HCT116 (cell line): ENCODE measurements around the gene OR9I1. TPM values are rescaled to one million over a fixed set of nuclear protein-coding genes. Genes with fewer than 3 reads are reported as not detected.

Experiments used
- ATAC-seq: fragments of 200-7000 bp; cut with Tn5 transposase; 2 replicates; pipeline ENCODE4 v1.9.1; 2020; ENCODE audit warnings: mild to moderate bottlenecking, moderate library complexity
- BruUV-seq: library from RNA; stranded (reverse); fragments of 400-500 nt; replicated peaks from 2 replicates; lab custom pipeline; 2021; lab: Mats Ljungman, UMichigan
- CTCF ChIA-PET: fragments of 300-600 bp; sonication (Branson Sonifier 250); formaldehyde crosslinking; loops from one replicate; lab custom pipeline; 2021; ENCODE audit warnings: antibody characterized with exemption; lab: Charles Lee
- POLR2A ChIA-PET: fragments of 300-600, 350-600 bp; sonication (Branson Sonifier 250); formaldehyde crosslinking; loops from one replicate; lab custom pipeline; 2021; ENCODE audit warnings: antibody characterized with exemption; lab: Charles Lee
- RAD21 ChIA-PET, 2 experiments: fragments of 300-600 bp; sonication (Branson Sonifier 250); formaldehyde crosslinking; loops; one replicate each; lab custom pipeline; 2023; ENCODE audit warnings: low total read pairs in 2 of 2; ENCODE audit not compliant: uncharacterized antibody in 2 of 2, unreplicated experiment in 2 of 2, low non-redundant PET in 1 of 2; lab: Charles Lee
- DNase-seq: peaks from one replicate; pipeline ENCODE4 v3.0.0-alpha.2; 2010; ENCODE audit warnings: low read depth, low spot score
- H2AFZ ChIP-seq: fragments of 200-600 bp; shearing (Covaris generic), sonication (generic); 2 replicates; pipeline ENCODE4 v1.6.1; 2017; ENCODE audit warnings: low read depth, mixed run types, mixed read lengths, antibody characterized with exemption, low read length; ENCODE audit not compliant: poor library complexity, severe bottlenecking
- H3K27ac ChIP-seq: 2 replicates; pipeline ENCODE4 v1.5.1; 2012; ENCODE audit warnings: low read depth, low read length
- H3K27me3 ChIP-seq: fragments of 200-600 bp; sonication (generic); 2 replicates; pipeline ENCODE4 v1.6.1; 2016; ENCODE audit warnings: mixed run types, low read length, mixed read lengths; ENCODE audit not compliant: insufficient read depth
- H3K36me3 ChIP-seq, 2 experiments: fragments of 200-500 bp in 1 of 2; fragments of 200-600 bp in 1 of 2; sonication (Bioruptor generic) in 1 of 2; sonication (generic) in 1 of 2; 2 replicates each; pipeline versions ENCODE4 v1.5.1 to v1.6.1; 2014 to 2016; ENCODE audit warnings: low read length in 2 of 2, inconsistent platforms in 1 of 2, mixed read lengths in 1 of 2, mixed run types in 1 of 2; ENCODE audit not compliant: insufficient read depth in 2 of 2, control insufficient read depth in 1 of 2
- H3K4me1 ChIP-seq, 2 experiments: fragments of 200-600 bp in 1 of 2; sonication (generic) in 1 of 2; 2 replicates each; pipeline versions ENCODE4 v1.5.1 to v1.6.1; 2012 to 2017; ENCODE audit warnings: low read length in 2 of 2, inconsistent platforms in 1 of 2, mild to moderate bottlenecking in 1 of 2, mixed read lengths in 1 of 2, mixed run types in 1 of 2, moderate library complexity in 1 of 2; ENCODE audit not compliant: insufficient read depth in 2 of 2, control insufficient read depth in 1 of 2
- H3K4me2 ChIP-seq: fragments of 200-600 bp; sonication (generic); 2 replicates; pipeline ENCODE4 v1.6.1; 2017; ENCODE audit warnings: mixed run types, low read length, mixed read lengths
- H3K4me3 ChIP-seq, 2 experiments: fragments of 200-600 bp in 1 of 2; sonication (generic) in 1 of 2; replicated peaks in 1 of 2; 2 replicates each; pipeline ENCODE4 v1.5.1; 2011 to 2016; ENCODE audit warnings: low read length in 2 of 2, control low read depth in 1 of 2, low read depth in 1 of 2, mild to moderate bottlenecking in 1 of 2, mixed read lengths in 1 of 2, mixed run types in 1 of 2
- H3K79me2 ChIP-seq: fragments of 200-600 bp; sonication (generic); 2 replicates; pipeline ENCODE4 v1.6.1; 2017; ENCODE audit warnings: mild to moderate bottlenecking, mixed run types, low read length, moderate library complexity, mixed read lengths; ENCODE audit not compliant: insufficient read depth
- H3K9ac ChIP-seq: fragments of 200-600 bp; sonication (generic); 2 replicates; pipeline ENCODE4 v1.6.1; 2016; ENCODE audit warnings: low read length, mixed read lengths
- H3K9me2 ChIP-seq: fragments of 200-600 bp; sonication (generic), shearing (Covaris generic); 2 replicates; pipeline ENCODE4 v1.6.1; 2017; ENCODE audit warnings: mixed run types, mild to moderate bottlenecking, moderate library complexity; ENCODE audit not compliant: insufficient read depth
- H3K9me3 ChIP-seq, 2 experiments: fragments of 200-500 bp in 1 of 2; fragments of 200-600 bp in 1 of 2; sonication (Bioruptor generic) in 1 of 2; sonication (generic) in 1 of 2; 2 replicates each; pipeline ENCODE4 v1.6.1; 2014 to 2017; ENCODE audit warnings: low read length in 2 of 2, mixed read lengths in 2 of 2, inconsistent platforms in 1 of 2, low read depth in 1 of 2, mild to moderate bottlenecking in 1 of 2, mixed run types in 1 of 2, moderate library complexity in 1 of 2; ENCODE audit not compliant: control insufficient read depth in 1 of 2, insufficient read depth in 1 of 2
- H4K20me1 ChIP-seq: fragments of 200-600 bp; sonication (generic), shearing (Covaris generic); 2 replicates; pipeline ENCODE4 v1.6.1; 2017; ENCODE audit warnings: mixed run types, mild to moderate bottlenecking, moderate library complexity; ENCODE audit not compliant: insufficient read depth
- CTCF ChIP-seq, 3 experiments: fragments of 200-600 bp in 1 of 3; sonication (generic) in 1 of 3; IDR thresholded peaks in 2 of 3; conservative IDR thresholded peaks in 1 of 3; 2 replicates each; pipeline ENCODE4 v1.5.1; 2012 to 2017; ENCODE audit warnings: low read depth in 2 of 3, low read length in 2 of 3, antibody characterized with exemption in 1 of 3, borderline replicate concordance in 1 of 3, control low read depth in 1 of 3, mild to moderate bottlenecking in 1 of 3, mixed read lengths in 1 of 3, mixed run types in 1 of 3, moderate library complexity in 1 of 3; ENCODE audit not compliant: insufficient read depth in 1 of 3
- JUND ChIP-seq: IDR thresholded peaks from 2 replicates; pipeline ENCODE4 v1.6.1; 2012
- YY1 ChIP-seq: IDR thresholded peaks from 2 replicates; pipeline ENCODE4 v1.6.1; 2011; ENCODE audit warnings: low read length, low read depth, moderate library complexity, mild to moderate bottlenecking; ENCODE audit not compliant: insufficient replicate concordance; ENCODE audit errors: extremely low read depth
- intact Hi-C: fragments of 100-400 bp; cut with micrococcal nuclease; formaldehyde crosslinking; loops from 2 replicates; pipeline ENCODE4 v1.10.0; 2022
- total RNA-seq: library from RNA; stranded (reverse); gene quantifications from one replicate; pipeline ENCODE4 v1.2.1, GENCODE V29; 2021; ENCODE audit not compliant: unreplicated experiment

Gene OR9I1
- total RNA-seq, 1 experiment from 2014 or later = not detected

- Histone ChIP-seq H3K4me3 (no peak overlapping the region), H3K4me2 (no peak overlapping the region), H3K27me3 (no peaks in the 10 kb centered on the region), H3K9ac (no peak overlapping the region), H2AFZ (no peak overlapping the region), H3K79me2 (no peaks in the 10 kb centered on the region), H3K4me1 (no peaks in the 10 kb centered on the region), H3K27ac (no peak overlapping the region), H3K36me3 (no peaks in the 10 kb centered on the region), H4K20me1 (no peaks in the 10 kb centered on the region), H3K9me2 (no peaks in the 10 kb centered on the region), H3K9me3 (no peaks in the 10 kb centered on the region)
- ATAC-seq (no peak), DNase-seq (no peak)
- intact Hi-C loops = no loop called here
- no peak for TF ChIP-seq YY1
- ChIA-PET CTCF (no interaction called here), POLR2A (no interaction called here), RAD21 (no interaction called here)
- no TSS peak for BruUV-seq
These were observed 54.7 kb downstream of the OR9I1 start for GRCh38 chr11:58070585-58070984.

- Histone ChIP-seq H3K4me3 (no peak overlapping the region), H3K9ac (no peak overlapping the region), H2AFZ (no peak overlapping the region), H4K20me1 (no peaks in the 10 kb centered on the region), H3K27ac (no peak overlapping the region), H3K27me3 (no peaks in the 10 kb centered on the region), H3K4me1 (no peaks in the 10 kb centered on the region), H3K79me2 (no peaks in the 10 kb centered on the region), H3K36me3 (no peaks in the 10 kb centered on the region), H3K4me2 (no peak overlapping the region), H3K9me2 (no peaks in the 10 kb centered on the region), H3K9me3 (no peaks in the 10 kb centered on the region)
- RAD21 ChIA-PET = no interaction called here
- no peak for DNase-seq
- no TSS peak for BruUV-seq
- intact Hi-C loops = loop anchor here (10.0 kb wide), 1 partner anchor 446 kb away; no protein-coding TSS in a partner anchor
- TF ChIP-seq CTCF (IDR thresholded peaks at IDR 0.05 in 2 of 3, conservative IDR thresholded peaks at IDR 0.05 in 1 of 3; ENCODE audit: borderline replicate concordance in 1 of 3, insufficient read depth in 1 of 3, low read depth in 2 of 3, low read length in 2 of 3) = peak in 2 of 3 experiments; percentile 36 to 40; a peak in 3 of 6 replicates
- TF ChIP-seq JUND = no peak
- CTCF ChIA-PET = no interaction called here
- POLR2A ChIA-PET = no interaction called here
- peak; percentile 77 for ATAC-seq
These were observed 56.7 kb downstream of the OR9I1 start for GRCh38 chr11:58068655-58069054.
